ENCODE results near the gene PRDM16. TPM values are rescaled to one million over a fixed set of nuclear protein-coding genes. Genes with fewer than 3 reads are reported as not detected.

The PRDM16 gene
- total RNA-seq, 1 experiment from 2014 or later = 1.6 TPM

- TF ChIP-seq, protein P1, sequence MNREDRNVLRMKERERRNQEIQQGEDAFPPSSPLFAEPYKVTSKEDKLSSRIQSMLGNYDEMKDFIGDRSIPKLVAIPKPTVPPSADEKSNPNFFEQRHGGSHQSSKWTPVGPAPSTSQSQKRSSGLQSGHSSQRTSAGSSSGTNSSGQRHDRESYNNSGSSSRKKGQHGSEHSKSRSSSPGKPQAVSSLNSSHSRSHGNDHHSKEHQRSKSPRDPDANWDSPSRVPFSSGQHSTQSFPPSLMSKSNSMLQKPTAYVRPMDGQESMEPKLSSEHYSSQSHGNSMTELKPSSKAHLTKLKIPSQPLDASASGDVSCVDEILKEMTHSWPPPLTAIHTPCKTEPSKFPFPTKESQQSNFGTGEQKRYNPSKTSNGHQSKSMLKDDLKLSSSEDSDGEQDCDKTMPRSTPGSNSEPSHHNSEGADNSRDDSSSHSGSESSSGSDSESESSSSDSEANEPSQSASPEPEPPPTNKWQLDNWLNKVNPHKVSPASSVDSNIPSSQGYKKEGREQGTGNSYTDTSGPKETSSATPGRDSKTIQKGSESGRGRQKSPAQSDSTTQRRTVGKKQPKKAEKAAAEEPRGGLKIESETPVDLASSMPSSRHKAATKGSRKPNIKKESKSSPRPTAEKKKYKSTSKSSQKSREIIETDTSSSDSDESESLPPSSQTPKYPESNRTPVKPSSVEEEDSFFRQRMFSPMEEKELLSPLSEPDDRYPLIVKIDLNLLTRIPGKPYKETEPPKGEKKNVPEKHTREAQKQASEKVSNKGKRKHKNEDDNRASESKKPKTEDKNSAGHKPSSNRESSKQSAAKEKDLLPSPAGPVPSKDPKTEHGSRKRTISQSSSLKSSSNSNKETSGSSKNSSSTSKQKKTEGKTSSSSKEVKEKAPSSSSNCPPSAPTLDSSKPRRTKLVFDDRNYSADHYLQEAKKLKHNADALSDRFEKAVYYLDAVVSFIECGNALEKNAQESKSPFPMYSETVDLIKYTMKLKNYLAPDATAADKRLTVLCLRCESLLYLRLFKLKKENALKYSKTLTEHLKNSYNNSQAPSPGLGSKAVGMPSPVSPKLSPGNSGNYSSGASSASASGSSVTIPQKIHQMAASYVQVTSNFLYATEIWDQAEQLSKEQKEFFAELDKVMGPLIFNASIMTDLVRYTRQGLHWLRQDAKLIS (CRISPR knock-in tag; IDR thresholded peaks at IDR 0.05; ENCODE audit: borderline replicate concordance) = no peak
- no peak for TF ChIP-seq ATF2 (CRISPR knock-in tag; IDR thresholded peaks at IDR 0.05; ENCODE audit: borderline replicate concordance, low read depth)
- TF ChIP-seq FOXJ3 (CRISPR knock-in tag; IDR thresholded peaks at IDR 0.05; ENCODE audit: borderline replicate concordance) = no peak
- TF ChIP-seq ZBTB21 (CRISPR knock-in tag; IDR thresholded peaks at IDR 0.05; ENCODE audit: borderline replicate concordance) = no peak
- TF ChIP-seq, protein P2, sequence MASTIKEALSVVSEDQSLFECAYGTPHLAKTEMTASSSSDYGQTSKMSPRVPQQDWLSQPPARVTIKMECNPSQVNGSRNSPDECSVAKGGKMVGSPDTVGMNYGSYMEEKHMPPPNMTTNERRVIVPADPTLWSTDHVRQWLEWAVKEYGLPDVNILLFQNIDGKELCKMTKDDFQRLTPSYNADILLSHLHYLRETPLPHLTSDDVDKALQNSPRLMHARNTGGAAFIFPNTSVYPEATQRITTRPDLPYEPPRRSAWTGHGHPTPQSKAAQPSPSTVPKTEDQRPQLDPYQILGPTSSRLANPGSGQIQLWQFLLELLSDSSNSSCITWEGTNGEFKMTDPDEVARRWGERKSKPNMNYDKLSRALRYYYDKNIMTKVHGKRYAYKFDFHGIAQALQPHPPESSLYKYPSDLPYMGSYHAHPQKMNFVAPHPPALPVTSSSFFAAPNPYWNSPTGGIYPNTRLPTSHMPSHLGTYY (CRISPR knock-in tag; IDR thresholded peaks at IDR 0.05) = no peak
- no peak for TF ChIP-seq SOX15 (CRISPR knock-in tag; IDR thresholded peaks at IDR 0.05)
- TF ChIP-seq TEAD1 (CRISPR knock-in tag; IDR thresholded peaks at IDR 0.05) = no peak
- no peak for TF ChIP-seq ELF4 (CRISPR knock-in tag; IDR thresholded peaks at IDR 0.05; ENCODE audit: low read depth)
- TF ChIP-seq ZNF232 (CRISPR knock-in tag; IDR thresholded peaks at IDR 0.05) = no peak
- TF ChIP-seq MXD4 (CRISPR knock-in tag; IDR thresholded peaks at IDR 0.05; ENCODE audit: borderline replicate concordance) = no peak
- TF ChIP-seq AR (CRISPR knock-in tag; IDR thresholded peaks at IDR 0.05) = no peak
These were observed 35.3 kb upstream of the PRDM16 start (continued) for GRCh38 chr1:3033790-3034090.

GRCh38 chr1:3034162-3034561 lies 34.8 kb upstream of the PRDM16 start:
- Mint-ChIP-seq H3K27ac (no peak overlapping the region), H3K36me3 (no peaks in the 10 kb centered on the region), H3K27me3 (ENCODE audit: low read depth) (no peaks in the 10 kb centered on the region), H3K4me3 (no peak overlapping the region), H3K4me1 (no peaks in the 10 kb centered on the region), H3K9me3 (no peaks in the 10 kb centered on the region)
- no peak for DNase-seq (ENCODE audit: low spot score)
- TF ChIP-seq, protein P3, sequence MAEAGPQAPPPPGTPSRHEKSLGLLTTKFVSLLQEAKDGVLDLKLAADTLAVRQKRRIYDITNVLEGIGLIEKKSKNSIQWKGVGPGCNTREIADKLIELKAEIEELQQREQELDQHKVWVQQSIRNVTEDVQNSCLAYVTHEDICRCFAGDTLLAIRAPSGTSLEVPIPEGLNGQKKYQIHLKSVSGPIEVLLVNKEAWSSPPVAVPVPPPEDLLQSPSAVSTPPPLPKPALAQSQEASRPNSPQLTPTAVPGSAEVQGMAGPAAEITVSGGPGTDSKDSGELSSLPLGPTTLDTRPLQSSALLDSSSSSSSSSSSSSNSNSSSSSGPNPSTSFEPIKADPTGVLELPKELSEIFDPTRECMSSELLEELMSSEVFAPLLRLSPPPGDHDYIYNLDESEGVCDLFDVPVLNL (CRISPR knock-in tag; IDR thresholded peaks at IDR 0.05; ENCODE audit: borderline replicate concordance, low read depth) = no peak
- TF ChIP-seq ESRRA (CRISPR knock-in tag; IDR thresholded peaks at IDR 0.05; ENCODE audit: borderline replicate concordance) (no peak), CREM (CRISPR knock-in tag; IDR thresholded peaks at IDR 0.05) (no peak), HMGXB4 (CRISPR knock-in tag; IDR thresholded peaks at IDR 0.05) (no peak)
- TF ChIP-seq, protein P4, sequence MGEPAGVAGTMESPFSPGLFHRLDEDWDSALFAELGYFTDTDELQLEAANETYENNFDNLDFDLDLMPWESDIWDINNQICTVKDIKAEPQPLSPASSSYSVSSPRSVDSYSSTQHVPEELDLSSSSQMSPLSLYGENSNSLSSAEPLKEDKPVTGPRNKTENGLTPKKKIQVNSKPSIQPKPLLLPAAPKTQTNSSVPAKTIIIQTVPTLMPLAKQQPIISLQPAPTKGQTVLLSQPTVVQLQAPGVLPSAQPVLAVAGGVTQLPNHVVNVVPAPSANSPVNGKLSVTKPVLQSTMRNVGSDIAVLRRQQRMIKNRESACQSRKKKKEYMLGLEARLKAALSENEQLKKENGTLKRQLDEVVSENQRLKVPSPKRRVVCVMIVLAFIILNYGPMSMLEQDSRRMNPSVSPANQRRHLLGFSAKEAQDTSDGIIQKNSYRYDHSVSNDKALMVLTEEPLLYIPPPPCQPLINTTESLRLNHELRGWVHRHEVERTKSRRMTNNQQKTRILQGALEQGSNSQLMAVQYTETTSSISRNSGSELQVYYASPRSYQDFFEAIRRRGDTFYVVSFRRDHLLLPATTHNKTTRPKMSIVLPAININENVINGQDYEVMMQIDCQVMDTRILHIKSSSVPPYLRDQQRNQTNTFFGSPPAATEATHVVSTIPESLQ (CRISPR knock-in tag; IDR thresholded peaks at IDR 0.05) = no peak
- CTCF ChIA-PET = no interaction called here
- POLR2A ChIA-PET = no interaction called here
- ATAC-seq = no peak
